Colonic mucosa (tissue), 4 donors: ENCODE results near the gene TCERG1. TPM values are rescaled to one million over a fixed set of nuclear protein-coding genes. Genes with fewer than 3 reads are reported as not detected.

Experiments
- DNase-seq: peaks from one replicate; pipeline ENCODE4 v3.0.0-alpha.2; 2020
- H3K27ac ChIP-seq: fragments of 200-600 bp; one replicate; pipeline ENCODE4 v1.8.0; 2021
- H3K27me3 ChIP-seq: fragments of 200-600 bp; one replicate; pipeline ENCODE4 v1.8.0; 2021
- H3K36me3 ChIP-seq: fragments of 200-600 bp; one replicate; pipeline ENCODE4 v1.8.0; 2021
- H3K4me1 ChIP-seq: fragments of 200-600 bp; one replicate; pipeline ENCODE4 v1.8.0; 2021; ENCODE audit warnings: mild to moderate bottlenecking
- H3K4me3 ChIP-seq: fragments of 200-600 bp; one replicate; pipeline ENCODE4 v1.8.0; 2021
- H3K9ac ChIP-seq, 2 donors: one replicate each; pipeline ENCODE4 v1.7.0; 2013; ENCODE audit warnings: control low read depth in 2 of 2, low read depth in 2 of 2, low read length in 2 of 2
- H3K9me3 ChIP-seq: fragments of 200-600 bp; one replicate; pipeline ENCODE4 v1.8.0; 2021
- CTCF ChIP-seq: fragments of 200-600 bp; IDR thresholded peaks from one replicate; pipeline ENCODE4 v1.8.0; 2022; ENCODE audit warnings: antibody characterized with exemption, mild to moderate bottlenecking
- intact Hi-C: fragments of 100-400 bp; cut with DNase I; formaldehyde crosslinking; loops from one replicate; pipeline ENCODE4 v1.14.1; 2022
- total RNA-seq, 2 donors: library from RNA; stranded (reverse); fragmentation: NEBNext Ultra II Directional in 1 of 2; extraction: Animal tissue kit (Norgen Biotek cat#: 25700) in 1 of 2; gene quantifications; one replicate each; pipeline ENCODE4 v1.2.1, GENCODE V29; 2021
- donor health status: healthy.
- donor health status: DM: no; HTN: no; CAD: no.
- donor health status: DM: no; HTN: no; CAD: no.

The TCERG1 gene
- total RNA-seq, 2 donors from 2014 or later = 54.0 to 61.7 TPM

GRCh38 chr5:146516151-146516475 lies 69.0 kb downstream of the TCERG1 start, which contains the start of gene GPR151:
TSS of gene GPR151 (minus strand) at chr5:146516190. CDS start at chr5:146516113, 77 bp downstream.
- intact Hi-C loops = no loop called here
- H3K4me1 ChIP-seq = no peaks in the 10 kb centered on the region
- H3K4me3 ChIP-seq = no peak within 1 kb of the TSS
- TF ChIP-seq CTCF = no peak
- no peak for DNase-seq
- H3K27ac ChIP-seq = no peak within 1 kb of the TSS
- H3K9ac ChIP-seq = no peak within 1 kb of the TSS
- no peaks in the 10 kb centered on the region for H3K9me3 ChIP-seq
- H3K36me3 ChIP-seq = peaks cover 1% of the 10 kb centered on the region
- H3K27me3 ChIP-seq = no peaks in the 10 kb centered on the region

GRCh38 chr5:146519554-146519953 lies 72.4 kb downstream of the TCERG1 start:
- Histone ChIP-seq H3K4me3 (no peak overlapping the region), H3K27me3 (no peaks in the 10 kb centered on the region), H3K36me3 (no peaks in the 10 kb centered on the region), H3K4me1 (no peaks in the 10 kb centered on the region), H3K9me3 (no peaks in the 10 kb centered on the region), H3K27ac (no peak overlapping the region), H3K9ac (no peak overlapping the region)
- DNase-seq = no peak
- intact Hi-C loops = no loop called here
- TF ChIP-seq CTCF = no peak

- no peak for DNase-seq
- Histone ChIP-seq H3K9ac (no peak overlapping the region), H3K27me3 (no peaks in the 10 kb centered on the region), H3K36me3 (no peaks in the 10 kb centered on the region), H3K9me3 (no peaks in the 10 kb centered on the region), H3K4me3 (no peak overlapping the region), H3K27ac (no peak overlapping the region), H3K4me1 (no peaks in the 10 kb centered on the region)
- no peak for TF ChIP-seq CTCF
- intact Hi-C loops = no loop called here
Observed at GRCh38 chr5:146520731-146521130, 73.6 kb downstream of the TCERG1 start.

- DNase-seq = no peak
- TF ChIP-seq CTCF = no peak
- no peak overlapping the region for H3K9ac ChIP-seq
- H3K36me3 ChIP-seq = no peaks in the 10 kb centered on the region
- intact Hi-C loops = no loop called here
- H3K4me1 ChIP-seq = no peaks in the 10 kb centered on the region
- H3K27ac ChIP-seq = no peak overlapping the region
- H3K4me3 ChIP-seq = no peak overlapping the region
- H3K9me3 ChIP-seq = no peaks in the 10 kb centered on the region
- no peaks in the 10 kb centered on the region for H3K27me3 ChIP-seq
Observed at GRCh38 chr5:146521403-146522106, 74.4 kb downstream of the TCERG1 start.

- DNase-seq = no peak
- H3K9me3 ChIP-seq = no peaks in the 10 kb centered on the region
- H3K4me1 ChIP-seq = no peaks in the 10 kb centered on the region
- intact Hi-C loops = no loop called here
- no peaks in the 10 kb centered on the region for H3K27me3 ChIP-seq
- H3K27ac ChIP-seq = no peak overlapping the region
- TF ChIP-seq CTCF = no peak
- H3K36me3 ChIP-seq = no peaks in the 10 kb centered on the region
- H3K9ac ChIP-seq = no peak overlapping the region
- H3K4me3 ChIP-seq = no peak overlapping the region
Observed at GRCh38 chr5:146523698-146524097, 76.6 kb downstream of the TCERG1 start.
